Thyroid gland (tissue), 4 donors: ENCODE data around the gene C2orf69.

Source experiments
- POLR2A ChIP-seq, 2 donors: fragments of 450-650 bp; IDR thresholded peaks; one replicate each; pipeline ENCODE4 v1.6.1; 2017; ENCODE audit warnings: antibody characterized with exemption in 2 of 2, mild to moderate bottlenecking in 2 of 2, moderate library complexity in 1 of 2
- TF ChIP-seq, protein P1 (sequence below), 6 experiments: fragments of 200-600 bp in 3 of 6; fragments of 450-650 bp in 3 of 6; sonication (generic) in 3 of 6; IDR thresholded peaks; one replicate each; pipeline ENCODE4 v1.5.1; 2016 to 2019; ENCODE audit warnings: antibody characterized with exemption in 6 of 6, mild to moderate bottlenecking in 2 of 6, inconsistent platforms in 1 of 6, moderate library complexity in 1 of 6

DNA sequence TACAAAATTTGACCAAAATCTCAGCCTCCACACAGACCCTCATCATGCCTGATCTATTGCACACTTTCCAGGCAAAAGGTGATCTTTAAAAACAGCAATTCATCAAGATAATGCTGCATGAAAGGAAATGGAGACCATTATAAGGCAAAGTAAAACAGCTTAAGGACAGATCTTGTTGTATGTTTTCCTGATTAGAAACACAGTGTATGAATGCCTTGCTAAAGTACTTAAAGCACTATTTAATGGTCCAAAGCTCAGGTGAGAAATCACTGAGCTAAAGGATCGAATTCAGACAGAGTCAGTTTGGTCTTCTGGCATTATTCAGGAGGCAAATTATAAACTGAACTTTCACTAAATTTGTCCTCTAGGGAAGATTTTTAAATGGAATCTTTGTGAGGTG, 41.4 kb upstream of the C2orf69 start:
- TF ChIP-seq, protein P1, sequence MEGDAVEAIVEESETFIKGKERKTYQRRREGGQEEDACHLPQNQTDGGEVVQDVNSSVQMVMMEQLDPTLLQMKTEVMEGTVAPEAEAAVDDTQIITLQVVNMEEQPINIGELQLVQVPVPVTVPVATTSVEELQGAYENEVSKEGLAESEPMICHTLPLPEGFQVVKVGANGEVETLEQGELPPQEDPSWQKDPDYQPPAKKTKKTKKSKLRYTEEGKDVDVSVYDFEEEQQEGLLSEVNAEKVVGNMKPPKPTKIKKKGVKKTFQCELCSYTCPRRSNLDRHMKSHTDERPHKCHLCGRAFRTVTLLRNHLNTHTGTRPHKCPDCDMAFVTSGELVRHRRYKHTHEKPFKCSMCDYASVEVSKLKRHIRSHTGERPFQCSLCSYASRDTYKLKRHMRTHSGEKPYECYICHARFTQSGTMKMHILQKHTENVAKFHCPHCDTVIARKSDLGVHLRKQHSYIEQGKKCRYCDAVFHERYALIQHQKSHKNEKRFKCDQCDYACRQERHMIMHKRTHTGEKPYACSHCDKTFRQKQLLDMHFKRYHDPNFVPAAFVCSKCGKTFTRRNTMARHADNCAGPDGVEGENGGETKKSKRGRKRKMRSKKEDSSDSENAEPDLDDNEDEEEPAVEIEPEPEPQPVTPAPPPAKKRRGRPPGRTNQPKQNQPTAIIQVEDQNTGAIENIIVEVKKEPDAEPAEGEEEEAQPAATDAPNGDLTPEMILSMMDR (IDR thresholded peaks at IDR 0.05) = no peak
- TF ChIP-seq POLR2A (IDR thresholded peaks at IDR 0.05) = no peak
